Measurements from ENCODE around the gene DCST2.

The DCST2 gene

GRCh38 chr1:155004352-155005075 lies 29.1 kb downstream of the DCST2 start:
- Histone ChIP-seq H3K9me3 (ENCODE audit: control insufficient read depth in 5 of 5, low read length in 5 of 5) (no peaks in the 10 kb centered on the region), H3K36me3 (ENCODE audit: control insufficient read depth in 5 of 5, insufficient read depth in 5 of 5, low read length in 5 of 5) (no peaks in the 10 kb centered on the region), H3K9ac (ENCODE audit: low read length in 5 of 5) (peak overlapping the region; percentile 82 to 97 (median 93)), H3K4me3 (ENCODE audit: low read depth in 1 of 5, low read length in 5 of 5) (peak overlapping the region; percentile 88 to 99 (median 97)), H3K27me3 (ENCODE audit: control insufficient read depth in 5 of 5, insufficient read depth in 4 of 5, low read length in 5 of 5) (no peaks in the 10 kb centered on the region), H3K27ac (ENCODE audit: low read depth, low read length) (peak overlapping the region; percentile 97), H3K4me1 (ENCODE audit: control insufficient read depth in 5 of 5, insufficient read depth in 5 of 5, low read length in 5 of 5) (peaks cover 5 to 83% (median 75%) of the 10 kb centered on the region in 5 donors)

GRCh38 chr1:155003766-155004351 lies 29.7 kb downstream of the DCST2 start:
- peak overlapping the region; percentile 96 to 99 (median 97) for H3K4me3 ChIP-seq (ENCODE audit: low read depth in 1 of 5, low read length in 5 of 5)
- no peaks in the 10 kb centered on the region for H3K9me3 ChIP-seq (ENCODE audit: control insufficient read depth in 5 of 5, low read length in 5 of 5)
- peaks cover 7 to 83% (median 75%) of the 10 kb centered on the region in 5 donors for H3K4me1 ChIP-seq (ENCODE audit: control insufficient read depth in 5 of 5, insufficient read depth in 5 of 5, low read length in 5 of 5)
- H3K27me3 ChIP-seq (ENCODE audit: control insufficient read depth in 5 of 5, insufficient read depth in 4 of 5, low read length in 5 of 5): no peaks in the 10 kb centered on the region
- peak overlapping the region; percentile 97 for H3K27ac ChIP-seq (ENCODE audit: low read depth, low read length)
- peak overlapping the region; percentile 89 to 97 (median 93) for H3K9ac ChIP-seq (ENCODE audit: low read length in 5 of 5)
- H3K36me3 ChIP-seq (ENCODE audit: control insufficient read depth in 5 of 5, insufficient read depth in 5 of 5, low read length in 5 of 5): no peaks in the 10 kb centered on the region

- Histone ChIP-seq H3K4me1 (ENCODE audit: control insufficient read depth in 5 of 5, insufficient read depth in 5 of 5, low read length in 5 of 5) (peaks cover 7 to 81% (median 73%) of the 10 kb centered on the region in 5 donors), H3K27ac (ENCODE audit: low read depth, low read length) (peak overlapping the region; percentile 97), H3K36me3 (ENCODE audit: control insufficient read depth in 5 of 5, insufficient read depth in 5 of 5, low read length in 5 of 5) (no peaks in the 10 kb centered on the region), H3K27me3 (ENCODE audit: control insufficient read depth in 5 of 5, insufficient read depth in 4 of 5, low read length in 5 of 5) (no peaks in the 10 kb centered on the region), H3K9me3 (ENCODE audit: control insufficient read depth in 5 of 5, low read length in 5 of 5) (no peaks in the 10 kb centered on the region), H3K9ac (ENCODE audit: low read length in 5 of 5) (peak overlapping the region; percentile 89 to 97 (median 93)), H3K4me3 (ENCODE audit: low read depth in 1 of 5, low read length in 5 of 5) (peak overlapping the region; percentile 96 to 99 (median 97))
Observed at GRCh38 chr1:155003227-155003765, 30.3 kb downstream of the DCST2 start.

- Histone ChIP-seq H3K9ac (ENCODE audit: low read length in 5 of 5) (peak within 1 kb of the TSS; percentile 89 to 97 (median 93)), H3K9me3 (ENCODE audit: control insufficient read depth in 5 of 5, low read length in 5 of 5) (no peaks in the 10 kb centered on the region), H3K27ac (ENCODE audit: low read depth, low read length) (peak within 1 kb of the TSS; percentile 97), H3K4me3 (ENCODE audit: low read depth in 1 of 5, low read length in 5 of 5) (peak within 1 kb of the TSS; percentile 96 to 99 (median 97)), H3K27me3 (ENCODE audit: control insufficient read depth in 5 of 5, insufficient read depth in 4 of 5, low read length in 5 of 5) (no peaks in the 10 kb centered on the region), H3K4me1 (ENCODE audit: control insufficient read depth in 5 of 5, insufficient read depth in 5 of 5, low read length in 5 of 5) (peaks cover 7 to 81% (median 67%) of the 10 kb centered on the region in 5 donors), H3K36me3 (ENCODE audit: control insufficient read depth in 5 of 5, insufficient read depth in 5 of 5, low read length in 5 of 5) (no peaks in the 10 kb centered on the region)
Observed at GRCh38 chr1:155002464-155003226, 30.9 kb downstream of the DCST2 start, which contains the start of gene ZBTB7B. ZBTB7B (plus strand) TSS chr1:155002802; CDS start chr1:155014661, 11,859 bp downstream.

GRCh38 chr1:155001675-155002463 lies 31.7 kb downstream of the DCST2 start:
- no peaks in the 10 kb centered on the region for H3K36me3 ChIP-seq (ENCODE audit: control insufficient read depth in 5 of 5, insufficient read depth in 5 of 5, low read length in 5 of 5)
- no peaks in the 10 kb centered on the region for H3K9me3 ChIP-seq (ENCODE audit: control insufficient read depth in 5 of 5, low read length in 5 of 5)
- peak overlapping the region; percentile 97 for H3K27ac ChIP-seq (ENCODE audit: low read depth, low read length)
- H3K27me3 ChIP-seq (ENCODE audit: control insufficient read depth in 5 of 5, insufficient read depth in 4 of 5, low read length in 5 of 5): no peaks in the 10 kb centered on the region
- peak overlapping the region; percentile 77 to 97 (median 81) for H3K4me3 ChIP-seq (ENCODE audit: low read depth in 1 of 5, low read length in 5 of 5)
- H3K9ac ChIP-seq (ENCODE audit: low read length in 5 of 5): peak overlapping the region; percentile 11 to 91 (median 82)
- peaks cover 6 to 79% (median 61%) of the 10 kb centered on the region in 5 donors for H3K4me1 ChIP-seq (ENCODE audit: control insufficient read depth in 5 of 5, insufficient read depth in 5 of 5, low read length in 5 of 5)

GRCh38 chr1:155001425-155001674 lies 32.2 kb downstream of the DCST2 start:
- peak overlapping the region; percentile 77 to 97 (median 78) for H3K4me3 ChIP-seq (ENCODE audit: low read depth in 1 of 5, low read length in 5 of 5)
- H3K36me3 ChIP-seq (ENCODE audit: control insufficient read depth in 5 of 5, insufficient read depth in 5 of 5, low read length in 5 of 5): no peaks in the 10 kb centered on the region
- H3K4me1 ChIP-seq (ENCODE audit: control insufficient read depth in 5 of 5, insufficient read depth in 5 of 5, low read length in 5 of 5): peaks cover 5 to 74% (median 56%) of the 10 kb centered on the region in 5 donors

GRCh38 chr1:155000726-155001424 lies 32.7 kb downstream of the DCST2 start:
- peaks cover 5 to 69% (median 53%) of the 10 kb centered on the region in 5 donors for H3K4me1 ChIP-seq (ENCODE audit: control insufficient read depth in 5 of 5, insufficient read depth in 5 of 5, low read length in 5 of 5)
- H3K36me3 ChIP-seq (ENCODE audit: control insufficient read depth in 5 of 5, insufficient read depth in 5 of 5, low read length in 5 of 5): no peaks in the 10 kb centered on the region
- peak overlapping the region; percentile 97 for H3K27ac ChIP-seq (ENCODE audit: low read depth, low read length)
- no peaks in the 10 kb centered on the region for H3K9me3 ChIP-seq (ENCODE audit: control insufficient read depth in 5 of 5, low read length in 5 of 5)
- H3K9ac ChIP-seq (ENCODE audit: low read length in 5 of 5): peak overlapping the region; percentile 11 to 91 (median 82)
- H3K27me3 ChIP-seq (ENCODE audit: control insufficient read depth in 5 of 5, insufficient read depth in 4 of 5, low read length in 5 of 5): no peaks in the 10 kb centered on the region
- H3K4me3 ChIP-seq (ENCODE audit: low read depth in 1 of 5, low read length in 5 of 5): peak overlapping the region; percentile 77 to 97 (median 78)

More at GRCh38 chr1:155001425-155001674, 32.2 kb downstream of the DCST2 start:
- H3K9me3 ChIP-seq (ENCODE audit: control insufficient read depth in 5 of 5, low read length in 5 of 5): no peaks in the 10 kb centered on the region
- H3K27ac ChIP-seq (ENCODE audit: low read depth, low read length): peak overlapping the region; percentile 97
- peak overlapping the region; percentile 11 to 91 (median 82) for H3K9ac ChIP-seq (ENCODE audit: low read length in 5 of 5)
- no peaks in the 10 kb centered on the region for H3K27me3 ChIP-seq (ENCODE audit: control insufficient read depth in 5 of 5, insufficient read depth in 4 of 5, low read length in 5 of 5)

- H3K9ac ChIP-seq (ENCODE audit: low read length in 5 of 5): peak overlapping the region in 4 of 5 donors; percentile 55 to 85 (median 79)
Observed at GRCh38 chr1:155000411-155000725, 33.2 kb downstream of the DCST2 start.

More at GRCh38 chr1:155000411-155000725, 33.2 kb downstream of the DCST2 start:
- H3K36me3 ChIP-seq (ENCODE audit: control insufficient read depth in 5 of 5, insufficient read depth in 5 of 5, low read length in 5 of 5): no peaks in the 10 kb centered on the region
- peak overlapping the region; percentile 97 for H3K27ac ChIP-seq (ENCODE audit: low read depth, low read length)
- peak overlapping the region; percentile 77 to 97 (median 78) for H3K4me3 ChIP-seq (ENCODE audit: low read depth in 1 of 5, low read length in 5 of 5)
- no peaks in the 10 kb centered on the region for H3K9me3 ChIP-seq (ENCODE audit: control insufficient read depth in 5 of 5, low read length in 5 of 5)
- no peaks in the 10 kb centered on the region for H3K27me3 ChIP-seq (ENCODE audit: control insufficient read depth in 5 of 5, insufficient read depth in 4 of 5, low read length in 5 of 5)
- peaks cover 5 to 64% (median 51%) of the 10 kb centered on the region in 5 donors for H3K4me1 ChIP-seq (ENCODE audit: control insufficient read depth in 5 of 5, insufficient read depth in 5 of 5, low read length in 5 of 5)

Measured in subcutaneous abdominal adipose tissue (tissue), 5 donors.